Ovary (tissue), 9 donors: Measurements from ENCODE around the gene BEX1. TPM values are rescaled to one million over a fixed set of nuclear protein-coding genes. Genes with fewer than 3 reads are reported as not detected.

Experiments used
- DNase-seq, 5 donors: peaks; one replicate each; pipeline ENCODE4 v3.0.0-alpha.2; 2019 to 2020
- H3K27ac ChIP-seq, 2 donors: fragments of 200-600 bp; one replicate each; pipeline versions ENCODE4 v1.5.1 to v1.8.0; 2019 to 2022
- H3K27me3 ChIP-seq: fragments of 200-600 bp; one replicate; pipeline ENCODE4 v1.8.0; 2022
- H3K36me3 ChIP-seq: fragments of 200-600 bp; sonication (generic); one replicate; pipeline ENCODE4 v1.5.1; 2019
- H3K4me1 ChIP-seq: one replicate; pipeline ENCODE4 v1.8.1; 2013; ENCODE audit warnings: mild to moderate bottlenecking, moderate library complexity; ENCODE audit not compliant: insufficient read depth
- H3K4me3 ChIP-seq: fragments of 200-600 bp; sonication (generic); one replicate; pipeline ENCODE4 v1.5.1; 2017
- H3K9me3 ChIP-seq, 2 donors: fragments of 200-600 bp in 1 of 2; sonication (generic) in 1 of 2; one replicate each; pipeline versions ENCODE4 v1.5.1 to v1.8.1; 2013 to 2019; ENCODE audit warnings: mild to moderate bottlenecking in 1 of 2, moderate library complexity in 1 of 2
- EP300 ChIP-seq: sonication (generic); formaldehyde crosslinking; IDR thresholded peaks from one replicate; pipeline ENCODE4 v1.6.1; 2017; ENCODE audit warnings: antibody characterized with exemption
- POLR2A ChIP-seq: fragments of 450-650 bp; IDR thresholded peaks from one replicate; pipeline ENCODE4 v1.6.1; 2017; ENCODE audit warnings: antibody characterized with exemption, mild to moderate bottlenecking, moderate library complexity
- WGBS, 3 donors: extraction: QIAGEN DNeasy Blood & Tissue Kit in 1 of 3; methylation state at CpG; one replicate each; pipeline versions ENCODE4 v1.1.5 to v1.1.7; 2013 to 2017; 5-methylcytosine and 5-hydroxymethylcytosine counted together
- intact Hi-C, 4 donors: fragments of 100-400 bp; cut with DNase I; formaldehyde crosslinking; loops; one replicate each; pipeline versions ENCODE4 v1.11.0 to v1.15.1; 2022 to 2023
- polyA plus RNA-seq, 2 donors: library from polyadenylated mRNA; stranded (reverse); fragments of 200-250 nt in 1 of 2; fragments of 350-450 nt in 1 of 2; fragmentation: Illumina TruSeq in 1 of 2; extraction: RNeasy Lipid Tissue Mini Kit (QIAGEN cat#74804) in 1 of 2; gene quantifications; one replicate each; pipeline ENCODE4 v1.2.3, GENCODE V29; 2013 to 2014
- total RNA-seq, 7 donors: library from RNA; depleted of rRNA in 2 of 7; stranded (reverse); fragments of >200 nt in 2 of 7; fragmentation: NEBNext Ultra II Directional in 3 of 7; extraction: Animal tissue kit (Norgen Biotek cat#: 25700) in 3 of 7; gene quantifications; one replicate each; pipeline versions ENCODE4 v1.1.0 to v1.2.4, GENCODE V29; 2016 to 2023
- TF ChIP-seq, protein P1 (sequence below), 3 donors: fragments of 450-650 bp in 2 of 3; fragments of 200-600 bp in 1 of 3; IDR thresholded peaks; one replicate each; pipeline versions ENCODE4 v1.5.1 to v1.8.0; 2016 to 2022; ENCODE audit warnings: antibody characterized with exemption in 3 of 3, mild to moderate bottlenecking in 1 of 3
- donor health status: DM: no; HTN: no; CAD: no; lungs with moderate emphysema.
- donor health status: DM: no; HTN: no; CAD: no.
- donor health status: Bipolar disorder and iron deficiency.
- donor health status: DM: yes; HTN: yes; CAD: no.
- donor health status: DM: no; HTN: no; CAD: no.
- donor health status: DM: yes; HTN: yes; CAD: no.

Gene BEX1
- total and polyA plus RNA-seq, 9 donors, result 8.3 to 48.9 (median 17.1) TPM

DNA sequence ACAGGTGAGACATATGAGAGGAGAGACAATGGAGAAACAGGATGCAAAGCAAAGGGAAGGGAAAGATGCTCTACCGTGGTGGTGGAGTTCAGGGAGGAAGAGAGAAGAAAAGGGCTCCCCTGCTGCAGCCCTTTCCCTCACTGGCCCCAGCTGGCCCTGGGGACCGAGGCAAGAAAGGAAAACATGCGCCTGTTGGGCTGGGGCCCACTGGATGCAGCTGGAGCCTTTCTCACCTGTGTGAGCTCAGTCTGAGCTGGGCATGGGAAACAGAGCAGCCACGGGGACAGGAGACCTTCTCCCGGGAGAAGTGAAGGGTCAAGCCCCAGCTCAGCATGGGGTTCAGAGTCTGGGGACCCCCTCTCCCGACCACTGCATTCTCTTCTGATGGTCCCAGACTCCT is 17.1 kb upstream of the BEX1 start:
- no peaks in the 10 kb centered on the region for H3K27me3 ChIP-seq
- 57 to 59% (median 57%) methylated on average over 6 of the region's 6 CpGs for WGBS, 3 donors
- H3K36me3 ChIP-seq, result no peaks in the 10 kb centered on the region
- no peaks in the 10 kb centered on the region for H3K4me1 ChIP-seq
- no peak overlapping the region for H3K4me3 ChIP-seq
- TF ChIP-seq EP300, result no peak
- TF ChIP-seq POLR2A, result no peak
- TF ChIP-seq, protein P1, sequence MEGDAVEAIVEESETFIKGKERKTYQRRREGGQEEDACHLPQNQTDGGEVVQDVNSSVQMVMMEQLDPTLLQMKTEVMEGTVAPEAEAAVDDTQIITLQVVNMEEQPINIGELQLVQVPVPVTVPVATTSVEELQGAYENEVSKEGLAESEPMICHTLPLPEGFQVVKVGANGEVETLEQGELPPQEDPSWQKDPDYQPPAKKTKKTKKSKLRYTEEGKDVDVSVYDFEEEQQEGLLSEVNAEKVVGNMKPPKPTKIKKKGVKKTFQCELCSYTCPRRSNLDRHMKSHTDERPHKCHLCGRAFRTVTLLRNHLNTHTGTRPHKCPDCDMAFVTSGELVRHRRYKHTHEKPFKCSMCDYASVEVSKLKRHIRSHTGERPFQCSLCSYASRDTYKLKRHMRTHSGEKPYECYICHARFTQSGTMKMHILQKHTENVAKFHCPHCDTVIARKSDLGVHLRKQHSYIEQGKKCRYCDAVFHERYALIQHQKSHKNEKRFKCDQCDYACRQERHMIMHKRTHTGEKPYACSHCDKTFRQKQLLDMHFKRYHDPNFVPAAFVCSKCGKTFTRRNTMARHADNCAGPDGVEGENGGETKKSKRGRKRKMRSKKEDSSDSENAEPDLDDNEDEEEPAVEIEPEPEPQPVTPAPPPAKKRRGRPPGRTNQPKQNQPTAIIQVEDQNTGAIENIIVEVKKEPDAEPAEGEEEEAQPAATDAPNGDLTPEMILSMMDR (IDR thresholded peaks at IDR 0.05), result no peak
- no peak for DNase-seq
- no peak overlapping the region for H3K27ac ChIP-seq
- intact Hi-C loops, result no loop called here
- H3K9me3 ChIP-seq, result no peaks in the 10 kb centered on the region

DNA sequence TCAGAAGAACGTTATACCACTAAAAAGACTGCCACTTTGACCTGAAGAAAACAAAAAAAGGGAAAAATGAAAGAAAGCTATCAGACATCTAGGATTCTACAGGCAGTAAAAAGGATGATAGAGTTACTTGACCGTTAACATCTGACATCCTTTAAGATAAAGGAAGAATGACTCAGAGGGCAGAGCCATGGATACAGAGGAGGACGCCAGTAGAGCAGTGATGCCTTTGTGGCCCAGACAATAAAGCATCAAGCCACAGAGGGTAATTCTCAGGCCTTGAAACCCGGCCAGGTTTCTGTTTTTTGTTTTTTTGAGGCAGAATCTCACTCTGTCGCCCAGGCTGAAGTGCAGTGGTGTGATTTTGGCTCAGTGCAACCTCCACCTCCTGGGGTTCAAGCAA is 9.5 kb upstream of the BEX1 start:
- Histone ChIP-seq H3K4me1 (no peaks in the 10 kb centered on the region), H3K27me3 (no peaks in the 10 kb centered on the region), H3K4me3 (no peak overlapping the region), H3K27ac (no peak overlapping the region), H3K36me3 (no peaks in the 10 kb centered on the region), H3K9me3 (no peaks in the 10 kb centered on the region)
- intact Hi-C loops, result no loop called here
- 17 to 23% (median 20%) methylated on average over 5 of the region's 5 CpGs for WGBS, 3 donors
- DNase-seq, result no peak
- TF ChIP-seq, protein P1 (IDR thresholded peaks at IDR 0.05), result no peak
- no peak for TF ChIP-seq POLR2A
- TF ChIP-seq EP300, result no peak

DNA sequence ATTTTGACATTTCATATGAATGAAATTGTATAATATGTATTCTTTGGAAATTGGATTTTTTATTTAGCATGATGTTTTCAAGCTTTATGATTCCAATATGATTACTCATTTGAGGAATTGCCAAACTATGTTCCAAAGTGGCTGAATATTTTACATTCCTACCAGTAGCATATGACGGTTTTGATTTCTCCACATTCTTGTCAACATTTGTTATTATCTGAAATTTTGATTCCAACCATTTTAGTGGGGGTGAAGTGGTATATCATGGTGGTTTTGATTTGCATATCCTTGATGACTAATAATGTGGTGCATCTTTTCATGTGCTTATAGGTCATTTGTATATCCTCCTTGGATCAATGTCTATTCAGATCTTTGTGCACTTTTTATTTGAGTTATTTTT is 2.6 kb upstream of the BEX1 start:
- Histone ChIP-seq H3K4me1 (no peaks in the 10 kb centered on the region), H3K4me3 (no peak overlapping the region), H3K27ac (no peak overlapping the region), H3K27me3 (no peaks in the 10 kb centered on the region), H3K9me3 (no peaks in the 10 kb centered on the region), H3K36me3 (no peaks in the 10 kb centered on the region)
- intact Hi-C loops, result no loop called here
- no peak for TF ChIP-seq POLR2A
- TF ChIP-seq EP300, result no peak
- TF ChIP-seq, protein P1 (IDR thresholded peaks at IDR 0.05), result no peak
- DNase-seq, result no peak
- WGBS, 3 donors, result 35 to 52% (median 49%) methylated on average over 1 of the region's 1 CpG

DNA sequence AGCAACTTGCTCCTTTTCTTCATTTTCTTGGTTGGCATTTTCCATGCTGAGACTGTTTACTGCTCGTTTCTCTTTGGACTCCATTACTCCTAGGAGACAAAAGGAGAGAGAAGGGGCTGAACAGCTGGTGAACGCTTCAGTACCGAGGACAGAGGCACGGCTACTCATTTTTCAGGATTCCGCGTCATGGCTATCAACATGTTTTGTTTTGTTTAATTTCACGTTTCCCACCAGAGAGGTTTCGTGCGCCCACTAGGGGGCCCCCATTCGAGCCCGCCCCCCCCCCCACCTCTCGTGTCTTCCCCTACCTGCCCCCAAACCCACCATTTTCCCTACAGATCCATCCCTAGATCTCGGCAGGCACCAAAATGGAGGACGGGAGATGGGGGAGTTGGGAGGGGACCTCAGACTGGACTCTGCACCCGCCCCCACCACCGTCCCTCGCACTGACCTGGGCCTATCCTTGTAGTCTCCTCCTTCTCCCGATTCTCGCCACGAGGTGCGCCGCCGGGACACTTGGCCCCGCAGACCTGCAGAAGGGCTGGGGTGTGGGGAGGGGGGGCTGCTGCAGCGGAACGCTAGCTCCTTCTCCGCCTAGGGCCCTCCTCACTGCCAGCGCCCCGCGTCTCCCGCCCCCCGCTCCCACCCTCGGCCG is 653 bp downstream of the BEX1 start:
- H3K9me3 ChIP-seq, result no peaks in the 10 kb centered on the region
- TF ChIP-seq EP300 (no peak), POLR2A (no peak)
- TF ChIP-seq, protein P1 (IDR thresholded peaks at IDR 0.05), result no peak
- intact Hi-C loops, result no loop called here
- no peak overlapping the region for H3K27ac ChIP-seq
- no peaks in the 10 kb centered on the region for H3K36me3 ChIP-seq
- peak; percentile 15 to 40 (median 27) for DNase-seq
- H3K4me1 ChIP-seq, result no peaks in the 10 kb centered on the region
- peak overlapping the region; percentile 33 for H3K4me3 ChIP-seq
- H3K27me3 ChIP-seq, result no peaks in the 10 kb centered on the region
- 24 to 38% (median 26%) methylated on average over 26 to 34 of the region's 34 CpGs for WGBS, 3 donors
